ENCODE measurements around the gene SAA2. TPM values are rescaled to one million over a fixed set of nuclear protein-coding genes. Genes with fewer than 3 reads are reported as not detected.
"Not testable (repeated sequence)": the region's sequence is repeated elsewhere in the genome, so short reads cannot be mapped to it uniquely, and the experiment has no call there.

Gene SAA2
- polyA plus RNA-seq, 3 donors = 0.15 TPM; not detected in 2

- DNase-seq (ENCODE audit: low read depth in 3 of 3, low spot score in 2 of 3) = no peak
Measured at GRCh38 chr11:18203723-18204122, 44.7 kb downstream of the SAA2 start.

DNA sequence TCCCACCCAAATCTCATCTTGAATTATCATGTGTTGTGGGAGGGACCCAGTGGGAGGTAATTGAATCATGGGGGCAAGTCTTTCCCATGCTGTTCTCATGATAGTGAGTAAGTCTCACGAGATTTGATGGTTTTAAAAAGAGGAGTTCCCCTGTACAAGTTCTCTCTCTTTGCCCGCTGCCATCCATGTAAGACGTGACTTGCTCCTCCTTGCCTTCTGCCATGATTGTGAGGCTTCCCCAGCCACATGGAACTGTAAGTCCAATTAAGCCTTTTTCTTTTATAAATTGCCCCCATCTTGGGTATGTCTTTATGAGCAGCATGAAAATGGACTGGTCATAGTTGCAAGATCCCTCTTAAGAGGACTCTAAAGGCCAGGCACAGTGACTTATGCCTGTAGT, 50.7 kb downstream of the SAA2 start:
- not testable (repeated sequence) for DNase-seq (ENCODE audit: low read depth in 3 of 3, low spot score in 2 of 3)

DNA sequence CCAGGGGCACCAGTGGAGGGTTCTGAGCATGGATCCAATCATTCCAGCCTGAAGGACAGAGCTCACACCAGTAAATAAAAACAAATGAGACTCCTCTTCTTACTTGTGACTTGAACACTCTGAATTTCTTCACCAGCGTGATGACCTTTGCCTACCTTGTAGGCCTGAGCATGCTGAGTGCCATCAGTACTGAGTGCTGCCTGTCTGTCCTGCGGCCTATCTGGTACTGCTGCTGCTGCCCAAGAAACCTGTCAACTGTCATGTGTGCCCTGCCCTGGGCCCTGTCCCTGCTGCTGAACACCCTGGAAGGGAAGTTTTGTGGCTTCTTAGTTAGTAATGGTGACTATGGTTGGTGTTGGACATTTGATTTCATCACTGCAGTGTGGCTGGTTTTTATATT, 51.9 kb downstream of the SAA2 start:
- no peak for DNase-seq (ENCODE audit: low read depth in 3 of 3, low spot score in 2 of 3)

Other genes with a start within 250 kb of the SAA2 start
- 10 to 100 TPM; 18.0 to 22.1 (median 18.8) TPM for gene SERGEF, start 235.6 kb downstream of the SAA2 start, polyA plus RNA-seq (ENCODE audit: insufficient read length in 3 of 3)
- gene TPH1, start 202.4 kb downstream of the SAA2 start, polyA plus RNA-seq (ENCODE audit: insufficient read length in 3 of 3) = under 1 TPM; 0.39 to 0.48 (median 0.47) TPM
- gene SAAL1, start 142.6 kb downstream of the SAA2 start, polyA plus RNA-seq (ENCODE audit: insufficient read length in 3 of 3) = 10 to 100 TPM; 25.0 to 27.8 (median 26.6) TPM
- gene MRGPRX3, start 116.1 kb downstream of the SAA2 start, polyA plus RNA-seq (ENCODE audit: insufficient read length in 3 of 3) = not detected
- gene MRGPRX4, start 75.8 kb downstream of the SAA2 start, polyA plus RNA-seq (ENCODE audit: insufficient read length in 3 of 3) = not detected
- gene SAA4, start 11.9 kb downstream of the SAA2 start, polyA plus RNA-seq (ENCODE audit: insufficient read length in 3 of 3) = not detected
- gene SAA1, start 17.6 kb upstream of the SAA2 start, polyA plus RNA-seq (ENCODE audit: insufficient read length in 3 of 3) = not detected
- 10 to 100 TPM; 22.9 to 23.2 (median 23.1) TPM for gene HPS5, start 73.5 kb upstream of the SAA2 start, polyA plus RNA-seq (ENCODE audit: insufficient read length in 3 of 3)
- gene GTF2H1, start 73.9 kb upstream of the SAA2 start, polyA plus RNA-seq (ENCODE audit: insufficient read length in 3 of 3) = 10 to 100 TPM; 55.2 to 57.7 (median 55.3) TPM
- 100 to 1,000 TPM; 273 to 313 (median 277) TPM for gene LDHA, start 145.9 kb upstream of the SAA2 start, polyA plus RNA-seq (ENCODE audit: insufficient read length in 3 of 3)
- gene LDHC, start 163.7 kb upstream of the SAA2 start, polyA plus RNA-seq (ENCODE audit: insufficient read length in 3 of 3) = 1 to 10 TPM in 1 of 3 donors, under 1 TPM in 1, not detected in 1; 0.21 to 1.5 TPM
- gene LDHAL6A, start 207.2 kb upstream of the SAA2 start, polyA plus RNA-seq (ENCODE audit: insufficient read length in 3 of 3) = 1 to 10 TPM in 1 of 3 donors, under 1 TPM in 2; 0.44 to 1.2 (median 0.65) TPM

Measured in right renal cortex interstitium (tissue), 3 donors.